ENCODE measurements around the gene HIPK3. TPM values are rescaled to one million over a fixed set of nuclear protein-coding genes. Genes with fewer than 3 reads are reported as not detected.

Gene HIPK3
- total and polyA plus RNA-seq, 2 experiments from 2014 or later, result 5.5 to 29.8 TPM

GRCh38 chr11:33394431-33395109 lies 137.4 kb downstream of the HIPK3 start:
- no peaks in the 10 kb centered on the region for H3K27me3 ChIP-seq (ENCODE audit: insufficient read depth)
- no peak overlapping the region for H3K27ac Mint-ChIP-seq

GRCh38 chr11:33396361-33396760 lies 139.2 kb downstream of the HIPK3 start:
- Histone ChIP-seq H3K4me1 (ENCODE audit: insufficient read depth) (no peaks in the 10 kb centered on the region), H3K4me3 (no peak overlapping the region), H3K36me3 (ENCODE audit: insufficient read depth) (no peaks in the 10 kb centered on the region), H2AFZ (no peak overlapping the region), H3K27ac (ENCODE audit: low read depth) (no peak overlapping the region), H3F3A (replicated peaks; ENCODE audit: low read depth) (no peaks in the 10 kb centered on the region), H3K4me2 (no peak overlapping the region), H3K9me2 (ENCODE audit: insufficient read depth) (no peaks in the 10 kb centered on the region), H3K27me3 (ENCODE audit: insufficient read depth) (no peaks in the 10 kb centered on the region), H3K79me2 (replicated peaks; ENCODE audit: insufficient read depth) (no peaks in the 10 kb centered on the region), H4K20me1 (replicated peaks; ENCODE audit: insufficient read depth) (no peaks in the 10 kb centered on the region)
- Mint-ChIP-seq H3K36me3 (ENCODE audit: low read depth) (no peaks in the 10 kb centered on the region), H3K4me3 (no peak overlapping the region), H3K27me3 (ENCODE audit: insufficient read depth, low read depth, poor library complexity) (no peaks in the 10 kb centered on the region), H3K9me3 (no peaks in the 10 kb centered on the region), H3K27ac (no peak overlapping the region), H3K4me1 (no peaks in the 10 kb centered on the region)
- TF ChIP-seq REST (IDR thresholded peaks at IDR 0.05; ENCODE audit: unreplicated experiment) (no peak), ZNF114 (CRISPR knock-in tag; IDR thresholded peaks at IDR 0.05) (no peak), STAT1 (IDR thresholded peaks at IDR 0.05; ENCODE audit: unreplicated experiment) (no peak), EZH2phosphoT487 (IDR thresholded peaks at IDR 0.05; ENCODE audit: unreplicated experiment) (no peak)
- DNase-seq (ENCODE audit: low spot score) (no peak), ATAC-seq (no peak)

More at GRCh38 chr11:33394431-33395109, 137.4 kb downstream of the HIPK3 start:
- Histone ChIP-seq H4K20me1 (replicated peaks; ENCODE audit: insufficient read depth) (no peaks in the 10 kb centered on the region), H3K4me2 (no peak overlapping the region), H3K27ac (ENCODE audit: low read depth) (no peak overlapping the region), H2AFZ (no peak overlapping the region), H3K4me1 (ENCODE audit: insufficient read depth) (no peaks in the 10 kb centered on the region), H3K36me3 (ENCODE audit: insufficient read depth) (no peaks in the 10 kb centered on the region), H3K4me3 (no peak overlapping the region), H3K9me2 (ENCODE audit: insufficient read depth) (no peaks in the 10 kb centered on the region), H3K79me2 (replicated peaks; ENCODE audit: insufficient read depth) (no peaks in the 10 kb centered on the region), H3F3A (replicated peaks; ENCODE audit: low read depth) (no peaks in the 10 kb centered on the region)
- no peaks in the 10 kb centered on the region for H3K9me3 Mint-ChIP-seq
- H3K36me3 Mint-ChIP-seq (ENCODE audit: low read depth), result no peaks in the 10 kb centered on the region
- DNase-seq (ENCODE audit: low spot score) (no peak), ATAC-seq (no peak)
- no peaks in the 10 kb centered on the region for H3K27me3 Mint-ChIP-seq (ENCODE audit: insufficient read depth, low read depth, poor library complexity)
- TF ChIP-seq ETS1 (IDR thresholded peaks at IDR 0.05), result no peak
- H3K4me1 Mint-ChIP-seq, result no peaks in the 10 kb centered on the region
- H3K4me3 Mint-ChIP-seq, result no peak overlapping the region
